OCI-LY1 (cell line): ENCODE results near the gene SLFN5.

Experiments
- CTCF ChIP-seq: fragments of 200-600 bp; sonication (generic), shearing (Covaris generic); IDR thresholded peaks from 2 replicates; pipeline ENCODE4 v1.5.1; 2017; ENCODE audit warnings: mild to moderate bottlenecking, antibody characterized with exemption, low read length, moderate library complexity, mixed read lengths
- EZH2 ChIP-seq: fragments of 200-600 bp; sonication (generic), shearing (Covaris generic); IDR thresholded peaks from 2 replicates; pipeline ENCODE4 v1.8.0; 2017; ENCODE audit warnings: borderline replicate concordance, mixed run types, mild to moderate bottlenecking, antibody characterized with exemption, low read length, moderate library complexity, mixed read lengths

GRCh38 chr17:35244341-35245195 is 1.7 kb downstream of the SLFN5 start:
- TF ChIP-seq CTCF (no peak), EZH2 (no peak)
